HG03095 (cell line): ENCODE measurements around the gene FBXL13.

Experiments used
- ATAC-seq: cut with Tn5 transposase; IDR thresholded peaks from one replicate; pipeline ENCODE4 v1.9.1; 2021; ENCODE audit warnings: moderate library complexity; ENCODE audit not compliant: unreplicated experiment

Gene FBXL13

DNA sequence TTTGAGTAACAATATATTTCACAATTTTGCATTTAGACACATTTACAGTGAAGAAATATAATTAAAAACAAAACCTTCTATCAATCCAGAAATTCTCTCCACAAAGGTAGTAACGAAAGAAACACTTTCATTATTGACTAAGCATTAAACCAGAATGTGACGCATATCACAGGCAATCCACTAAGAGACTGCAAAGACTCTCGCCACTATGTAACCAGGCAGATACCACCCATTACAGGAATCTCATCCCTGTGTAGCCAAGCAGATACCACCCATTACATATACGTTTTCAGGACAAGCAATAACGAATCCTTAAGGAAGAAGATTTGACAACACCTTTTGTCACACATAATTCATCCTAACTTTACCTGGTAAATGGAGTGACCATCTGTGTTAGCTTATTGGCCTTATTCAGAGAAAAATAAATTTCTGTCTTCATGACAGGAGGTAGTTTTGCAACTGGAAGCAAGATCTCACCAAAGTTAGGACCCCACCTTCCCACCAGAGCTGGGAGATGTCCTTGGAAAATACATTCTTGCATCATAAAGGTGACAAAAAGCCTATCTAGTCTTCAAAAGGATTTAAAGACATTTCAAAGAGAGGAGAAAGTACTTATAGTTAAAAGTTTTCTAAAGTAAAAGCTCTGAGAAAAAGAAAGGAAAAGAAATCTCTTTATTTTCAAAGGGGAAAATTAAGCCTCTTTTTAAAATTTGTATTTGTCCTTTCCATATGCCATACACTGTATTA is 131.0 kb downstream of the FBXL13 start:
- no peak for ATAC-seq

GRCh38 chr7:102942868-102943267 is 131.7 kb downstream of the FBXL13 start:
- ATAC-seq, result no peak

- no peak for ATAC-seq
Observed at GRCh38 chr7:102942181-102942866, 132.3 kb downstream of the FBXL13 start.

GRCh38 chr7:102938679-102939078 is 135.9 kb downstream of the FBXL13 start:
- no peak for ATAC-seq

DNA sequence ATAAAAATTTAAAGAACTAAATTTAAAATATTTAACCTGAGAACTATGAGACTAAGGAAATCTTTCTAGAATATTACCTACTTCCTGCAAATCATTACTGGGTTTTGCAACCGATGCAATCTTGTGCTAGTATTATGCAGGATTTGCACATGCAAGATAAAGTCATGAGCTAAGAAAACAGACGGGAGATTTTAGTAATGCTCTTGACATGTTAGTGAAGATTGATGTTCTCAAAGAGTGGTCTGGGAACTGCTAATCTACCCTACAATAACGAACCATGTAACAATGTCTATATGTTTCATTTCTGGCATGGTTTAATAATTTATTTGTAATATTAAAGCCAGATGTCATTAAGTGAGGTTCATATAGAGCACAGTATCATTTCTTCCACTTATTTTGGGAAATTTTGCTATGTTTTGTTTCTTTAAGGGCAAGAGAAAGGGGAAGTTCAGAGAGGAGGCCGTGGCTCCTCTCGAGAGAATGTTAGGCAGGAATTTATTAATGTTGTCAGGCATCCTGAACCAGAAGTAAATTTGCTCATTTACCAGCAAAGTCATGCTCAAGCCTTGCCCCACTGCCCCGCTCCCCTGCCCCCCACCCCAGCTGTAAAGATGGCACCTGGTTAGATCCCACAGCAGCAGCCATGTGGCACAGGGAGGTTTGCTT is 139.0 kb downstream of the FBXL13 start:
- no peak for ATAC-seq

- no peak for ATAC-seq
Observed at GRCh38 chr7:102934701-102935100, 139.9 kb downstream of the FBXL13 start.

- no peak for ATAC-seq
Observed at GRCh38 chr7:102934239-102934638, 140.4 kb downstream of the FBXL13 start.

- no peak for ATAC-seq
Observed at GRCh38 chr7:102933763-102934162, 140.8 kb downstream of the FBXL13 start.

- ATAC-seq, result no peak
Observed at GRCh38 chr7:102931757-102932156, 142.8 kb downstream of the FBXL13 start.

DNA sequence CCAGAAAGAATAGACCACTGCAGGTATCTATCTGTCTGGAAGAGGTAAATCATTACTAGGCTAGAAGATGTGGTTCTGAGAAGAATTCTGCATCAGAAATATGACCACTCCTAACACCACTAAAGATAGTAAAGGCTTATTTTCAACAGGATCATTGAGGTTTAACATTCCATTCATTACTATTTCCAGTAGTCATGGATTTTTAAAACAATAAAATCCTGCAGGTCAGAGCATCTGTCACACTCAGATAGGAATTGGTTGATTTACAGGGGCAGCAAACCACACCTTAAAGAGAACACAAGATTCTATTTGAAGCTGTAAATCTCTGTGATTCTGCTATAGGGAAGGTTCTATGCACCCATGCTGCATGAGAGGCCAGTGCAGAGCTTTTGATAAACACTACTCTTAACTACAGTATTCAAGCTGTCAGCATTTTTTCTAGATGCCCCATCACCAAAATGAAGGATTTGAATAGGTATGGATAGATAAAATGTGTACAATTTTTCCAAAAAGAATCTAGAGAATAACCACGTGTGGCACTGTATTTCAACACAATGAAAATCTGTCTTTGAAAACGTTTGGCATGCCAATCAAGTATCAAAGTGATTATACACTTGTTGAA is 147.2 kb downstream of the FBXL13 start:
- ATAC-seq, result no peak

DNA sequence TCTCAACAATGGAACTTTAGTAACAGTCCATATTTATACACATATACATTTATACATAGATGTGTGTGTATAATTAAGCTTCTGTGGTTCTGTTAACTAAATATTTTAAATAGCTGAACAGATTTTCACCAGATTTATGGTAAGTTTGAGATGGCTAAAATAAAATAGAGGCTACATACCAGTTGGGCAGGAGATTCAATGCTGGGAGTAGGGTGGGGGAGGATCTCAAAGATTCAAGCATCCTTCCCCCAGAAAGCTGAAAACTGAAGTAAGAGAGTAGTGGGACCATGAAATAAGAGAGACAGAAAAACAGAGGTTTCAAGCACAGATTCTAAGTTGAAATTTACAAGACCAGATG is 147.8 kb downstream of the FBXL13 start:
- ATAC-seq, result no peak

- ATAC-seq, result no peak
Observed at GRCh38 chr7:102925976-102926782, 148.4 kb downstream of the FBXL13 start.

DNA sequence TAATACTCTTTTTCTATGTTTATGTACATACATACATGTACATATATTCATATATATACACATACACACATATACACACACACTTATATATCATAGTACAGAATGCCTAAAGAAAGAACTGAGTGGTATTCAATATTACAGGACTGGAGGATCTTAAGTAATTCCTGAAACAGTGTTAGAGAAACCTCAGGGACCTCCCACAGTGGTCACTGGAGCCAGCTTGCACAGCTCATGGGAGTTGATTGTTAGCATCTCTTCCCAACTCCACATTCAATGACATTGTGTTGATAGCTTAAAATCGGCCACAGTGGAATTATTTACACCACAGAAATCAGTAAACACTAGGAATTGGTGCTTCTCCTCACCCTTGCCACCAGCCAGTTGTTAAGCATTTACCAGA is 155.8 kb downstream of the FBXL13 start:
- no peak for ATAC-seq

- no peak for ATAC-seq
Observed at GRCh38 chr7:102917436-102918353, 156.9 kb downstream of the FBXL13 start.

GRCh38 chr7:102916881-102917280 is 157.7 kb downstream of the FBXL13 start:
- ATAC-seq, result no peak

DNA sequence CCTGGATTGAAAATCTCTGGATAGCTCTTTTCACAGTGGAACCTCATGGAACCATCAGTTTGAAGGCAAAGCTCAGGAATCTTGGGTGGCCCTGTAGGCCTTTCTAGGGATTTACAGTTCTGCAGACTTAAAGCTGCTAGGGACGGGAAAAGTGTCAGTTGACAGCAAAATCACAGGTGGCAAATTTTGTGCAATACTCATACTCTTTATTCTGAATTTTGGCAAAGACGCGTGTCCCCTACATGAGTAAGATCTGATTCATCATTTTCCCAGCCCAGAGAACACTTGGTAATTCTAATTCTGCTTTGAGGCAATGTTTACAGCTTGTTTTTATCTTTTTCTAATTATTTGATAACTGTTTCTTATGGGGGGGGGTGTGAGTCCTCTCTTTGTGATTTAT is 158.2 kb downstream of the FBXL13 start:
- no peak for ATAC-seq

- no peak for ATAC-seq
Observed at GRCh38 chr7:102914585-102914984, 160.0 kb downstream of the FBXL13 start.

GRCh38 chr7:102913826-102914225 is 160.8 kb downstream of the FBXL13 start:
- ATAC-seq, result no peak

- no peak for ATAC-seq
Observed at GRCh38 chr7:102912742-102913141, 161.9 kb downstream of the FBXL13 start, which contains the start of gene LRRC17. Gene LRRC17, plus strand, starts transcription at chr7:102913000. Its CDS starts 20,914 bp downstream, at chr7:102933914.

DNA sequence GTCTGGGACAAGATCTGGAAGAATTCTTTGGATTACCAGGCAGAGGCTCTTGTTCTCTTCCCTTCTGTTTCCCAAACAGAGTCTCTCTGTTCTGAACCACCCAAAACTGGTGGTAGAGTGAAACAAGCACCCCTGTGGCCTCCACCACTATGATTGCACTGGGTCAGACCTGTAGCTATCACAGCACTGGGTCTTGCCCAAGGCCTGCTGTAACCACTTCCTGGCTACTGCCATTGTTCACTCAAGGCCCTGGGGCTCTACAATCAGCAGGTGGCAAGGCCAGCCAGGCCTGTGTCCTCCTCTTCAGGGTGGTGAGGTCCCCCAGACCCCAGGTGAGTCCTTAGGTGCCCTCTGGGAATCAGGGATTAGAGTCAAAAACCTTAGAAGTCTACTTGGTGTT is 165.9 kb downstream of the FBXL13 start:
- no peak for ATAC-seq
